GM10847 (cell line): ENCODE data around the gene TSC2.

Source experiments
- POLR2A ChIP-seq: IDR thresholded peaks from 2 replicates; pipeline ENCODE4 v1.6.1; 2011; ENCODE audit not compliant: insufficient read length; ENCODE audit errors: extremely low read depth

TSC2 gene

GRCh38 chr16:2043667-2044451 is 3.9 kb upstream of the TSC2 start:
- TF ChIP-seq POLR2A, result no peak

- TF ChIP-seq POLR2A, result no peak
Measured at GRCh38 chr16:2044541-2044940, 3.2 kb upstream of the TSC2 start.

- no peak for TF ChIP-seq POLR2A
Measured at GRCh38 chr16:2045965-2046892, 1.6 kb upstream of the TSC2 start.

- no peak for TF ChIP-seq POLR2A
Measured at GRCh38 chr16:2046893-2047329, 874 bp upstream of the TSC2 start.

- TF ChIP-seq POLR2A, result no peak
Measured at GRCh38 chr16:2048116-2048543, 345 bp downstream of the TSC2 start.

- no peak for TF ChIP-seq POLR2A
Measured at GRCh38 chr16:2053211-2053610, 5.4 kb downstream of the TSC2 start.

GRCh38 chr16:2053897-2054296 is 6.1 kb downstream of the TSC2 start:
- no peak for TF ChIP-seq POLR2A

GRCh38 chr16:2054543-2055245 is 6.9 kb downstream of the TSC2 start:
- TF ChIP-seq POLR2A, result no peak

GRCh38 chr16:2056077-2056476 is 8.3 kb downstream of the TSC2 start:
- TF ChIP-seq POLR2A, result no peak

GRCh38 chr16:2056681-2057407 is 9.1 kb downstream of the TSC2 start:
- no peak for TF ChIP-seq POLR2A

GRCh38 chr16:2057438-2057837 is 9.7 kb downstream of the TSC2 start:
- TF ChIP-seq POLR2A, result no peak

- TF ChIP-seq POLR2A, result no peak
Measured at GRCh38 chr16:2058420-2058819, 10.6 kb downstream of the TSC2 start.

- no peak for TF ChIP-seq POLR2A
Measured at GRCh38 chr16:2058872-2059271, 11.1 kb downstream of the TSC2 start.

- no peak for TF ChIP-seq POLR2A
Measured at GRCh38 chr16:2060346-2060745, 12.6 kb downstream of the TSC2 start.

- TF ChIP-seq POLR2A, result no peak
Measured at GRCh38 chr16:2061023-2061422, 13.2 kb downstream of the TSC2 start.
